ENCODE measurements around the gene RPP40.

Gene RPP40

DNA sequence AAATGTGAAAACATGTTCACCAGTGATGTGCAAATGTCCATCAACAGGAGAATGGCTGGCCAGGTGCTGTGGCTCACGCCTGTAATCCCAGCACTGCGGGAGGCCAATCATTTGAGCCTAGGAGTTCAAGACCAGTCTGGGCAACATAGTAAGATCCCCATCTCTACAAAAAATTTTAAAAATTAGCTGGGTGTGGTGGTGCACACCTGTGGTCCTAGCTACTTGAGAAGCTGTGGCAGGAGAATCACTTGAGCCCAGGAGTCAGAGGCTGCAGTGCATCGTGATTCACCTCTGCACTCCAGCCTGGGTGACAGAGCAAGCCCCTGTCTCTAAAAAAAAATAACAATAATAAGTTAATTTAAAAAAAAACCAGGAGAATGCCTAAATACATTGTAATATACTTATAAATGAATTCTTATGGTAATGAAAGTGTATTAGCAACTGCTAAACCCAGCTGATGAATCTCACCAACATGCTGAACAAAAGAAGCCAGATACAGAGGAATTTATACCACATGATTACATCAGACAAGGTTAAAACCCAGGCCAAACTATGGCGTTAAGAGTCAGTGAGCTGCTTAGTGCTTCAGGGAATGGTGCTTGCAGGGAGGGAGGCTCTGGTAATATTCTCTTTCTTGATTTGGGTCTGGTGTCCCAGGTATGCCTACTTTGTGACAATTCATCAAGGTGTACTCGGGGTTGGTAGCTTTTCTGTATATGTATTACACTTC is 36.4 kb downstream of the RPP40 start:
- no peak for DNase-seq

DNA sequence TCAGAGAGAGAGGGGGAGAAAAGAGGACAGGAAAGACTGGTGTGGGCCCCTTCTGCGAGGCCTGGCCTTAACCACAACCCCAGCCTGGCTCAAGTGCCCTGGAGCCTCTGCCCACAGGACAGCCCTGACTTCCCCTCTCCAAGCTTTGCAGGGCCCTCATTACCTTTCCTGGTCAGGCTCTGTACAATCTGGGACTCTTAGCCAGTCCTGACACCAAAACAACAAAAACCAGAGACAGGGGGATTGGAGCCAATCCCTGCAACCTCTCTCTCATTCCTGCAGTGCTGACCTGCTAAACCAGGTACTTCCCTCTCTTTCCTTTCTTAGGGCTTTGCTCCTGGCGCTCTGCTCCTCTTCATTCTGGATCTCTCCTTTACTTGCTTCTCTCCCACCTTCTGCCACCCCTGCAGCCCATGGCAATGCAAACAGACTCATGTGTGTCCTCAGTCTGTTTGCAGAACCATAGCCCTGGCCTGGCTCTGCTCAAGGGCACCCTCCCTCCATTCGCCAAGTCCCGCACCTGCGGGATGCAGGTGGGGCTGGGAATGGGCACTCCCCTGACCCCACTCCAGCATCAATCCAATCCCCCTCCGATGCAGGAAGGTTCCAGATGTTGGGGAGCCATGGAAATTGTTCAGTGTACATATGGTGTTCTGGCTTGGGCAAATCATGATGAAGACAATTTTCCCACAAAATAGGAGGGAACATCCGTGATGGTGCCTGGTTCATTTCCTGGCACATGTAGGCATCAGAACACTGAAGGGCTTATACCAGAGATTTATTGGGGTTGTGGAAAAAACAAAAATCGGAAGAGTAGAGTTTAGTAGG is 38.1 kb downstream of the RPP40 start:
- no peak for DNase-seq

DNA sequence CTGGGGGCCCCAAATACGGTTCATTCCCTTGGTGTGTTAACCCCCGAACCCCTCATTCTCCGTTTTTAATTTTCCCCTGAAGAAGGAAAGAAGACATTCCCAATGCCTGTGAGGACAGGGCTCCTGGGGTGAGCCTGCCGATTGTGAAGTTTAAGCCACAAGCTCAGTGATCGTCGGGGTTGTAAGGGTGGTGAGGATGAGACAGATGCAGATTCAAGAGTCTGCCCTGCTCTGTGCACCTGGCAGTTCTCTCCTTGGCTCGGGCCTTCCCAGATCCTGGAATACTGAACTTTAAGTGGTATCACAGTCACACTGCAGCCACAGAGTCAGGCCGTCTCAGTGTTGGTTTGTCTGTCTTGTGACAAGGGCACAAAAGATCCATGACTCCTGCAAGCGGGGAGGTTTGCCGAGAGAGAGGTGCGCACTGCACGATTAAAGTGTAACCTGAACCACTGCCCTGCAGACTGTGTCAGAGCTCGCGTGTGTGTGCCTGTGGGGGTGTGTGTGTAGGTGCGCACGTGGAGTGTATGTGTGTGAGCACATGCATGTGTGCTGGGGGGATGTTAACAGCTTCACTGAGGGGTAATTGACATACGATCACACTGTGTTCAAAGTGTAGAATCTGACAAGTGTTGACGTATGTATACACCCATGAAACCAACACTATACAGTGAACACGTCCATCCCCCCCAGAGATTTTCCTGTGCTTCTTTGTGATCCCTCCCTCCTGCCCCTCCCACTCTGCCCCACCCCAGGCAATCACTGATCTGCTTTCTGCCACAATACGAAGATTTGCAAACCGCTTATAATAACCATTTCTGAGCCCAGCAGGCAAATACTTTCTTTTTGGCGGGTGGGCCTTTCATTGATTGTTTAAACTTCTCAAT is 38.9 kb downstream of the RPP40 start:
- DNase-seq: no peak

DNA sequence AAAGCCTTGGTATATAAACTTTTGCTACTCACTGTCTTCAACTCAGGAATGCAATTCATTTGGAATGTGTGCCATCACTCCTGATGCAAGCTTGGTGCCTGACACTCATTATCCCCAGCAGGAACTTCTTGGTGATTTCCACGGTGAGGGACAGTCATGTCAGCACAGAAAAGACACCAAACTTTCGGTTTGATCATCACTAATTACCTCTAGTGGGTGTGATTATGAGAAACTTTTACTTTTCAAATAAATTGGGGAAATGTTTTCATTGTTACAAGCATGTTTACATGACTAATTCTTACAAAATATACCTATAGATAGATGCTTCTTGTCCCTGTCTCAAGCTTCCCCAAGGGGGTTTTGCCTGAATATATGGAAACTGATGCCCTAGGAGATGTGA is 40.9 kb downstream of the RPP40 start:
- DNase-seq: no peak

DNA sequence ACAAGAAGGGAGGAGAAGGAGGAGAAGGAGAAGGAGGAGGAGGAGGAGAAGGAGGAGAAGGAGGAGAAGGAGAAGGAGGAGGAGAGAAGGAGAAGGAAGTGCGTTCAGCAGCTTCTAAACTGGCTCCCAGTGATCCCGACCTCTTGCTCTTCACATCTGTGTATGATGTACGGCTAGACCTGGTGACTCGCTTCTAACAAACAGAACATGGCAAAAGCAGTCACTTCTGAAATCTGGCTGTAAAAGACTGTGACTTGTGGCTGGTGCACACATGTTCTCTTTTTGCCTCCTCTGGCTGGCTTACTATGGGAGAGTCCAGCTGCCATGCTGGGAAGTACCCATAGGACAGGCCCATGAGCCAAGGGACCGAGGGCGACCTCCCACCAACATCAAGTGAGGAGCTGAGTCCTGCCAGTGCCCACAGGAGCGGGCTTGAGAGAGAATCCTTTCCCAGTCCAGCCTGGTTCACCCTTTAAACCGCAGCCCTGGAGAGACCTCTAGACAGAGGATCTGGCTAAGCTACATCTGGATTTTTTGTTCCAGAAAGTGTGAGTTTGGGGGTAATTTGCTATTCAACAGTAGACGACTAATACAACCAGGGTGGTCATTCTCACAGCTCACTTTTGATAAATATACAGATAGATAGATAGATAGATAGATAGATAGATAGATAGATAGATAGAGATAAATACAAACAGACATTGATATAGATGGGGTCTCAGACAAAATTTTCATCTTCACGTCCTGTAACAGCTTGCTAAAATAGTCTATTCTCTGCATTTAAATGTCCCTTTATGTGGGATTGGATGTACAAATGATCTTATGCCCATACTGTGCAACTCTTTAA is 42.3 kb downstream of the RPP40 start:
- no peak for DNase-seq

DNA sequence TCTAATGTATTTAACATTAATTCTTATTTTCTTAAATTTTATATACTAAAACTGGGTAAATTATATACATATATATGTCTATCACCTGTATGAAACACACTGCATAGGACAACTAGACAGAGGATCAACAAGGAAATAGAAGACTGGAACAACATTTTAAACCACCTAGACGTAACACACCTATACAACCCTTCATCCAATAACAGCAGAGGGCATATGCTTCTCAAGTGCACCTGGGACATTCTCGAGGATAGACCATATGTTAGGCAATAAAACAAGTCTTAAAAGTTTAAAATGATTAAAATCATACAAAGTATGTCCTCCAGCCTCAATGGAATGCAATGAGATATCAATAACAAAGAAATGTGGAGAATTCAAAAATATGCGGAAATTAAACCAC is 45.2 kb downstream of the RPP40 start:
- no peak for DNase-seq

DNA sequence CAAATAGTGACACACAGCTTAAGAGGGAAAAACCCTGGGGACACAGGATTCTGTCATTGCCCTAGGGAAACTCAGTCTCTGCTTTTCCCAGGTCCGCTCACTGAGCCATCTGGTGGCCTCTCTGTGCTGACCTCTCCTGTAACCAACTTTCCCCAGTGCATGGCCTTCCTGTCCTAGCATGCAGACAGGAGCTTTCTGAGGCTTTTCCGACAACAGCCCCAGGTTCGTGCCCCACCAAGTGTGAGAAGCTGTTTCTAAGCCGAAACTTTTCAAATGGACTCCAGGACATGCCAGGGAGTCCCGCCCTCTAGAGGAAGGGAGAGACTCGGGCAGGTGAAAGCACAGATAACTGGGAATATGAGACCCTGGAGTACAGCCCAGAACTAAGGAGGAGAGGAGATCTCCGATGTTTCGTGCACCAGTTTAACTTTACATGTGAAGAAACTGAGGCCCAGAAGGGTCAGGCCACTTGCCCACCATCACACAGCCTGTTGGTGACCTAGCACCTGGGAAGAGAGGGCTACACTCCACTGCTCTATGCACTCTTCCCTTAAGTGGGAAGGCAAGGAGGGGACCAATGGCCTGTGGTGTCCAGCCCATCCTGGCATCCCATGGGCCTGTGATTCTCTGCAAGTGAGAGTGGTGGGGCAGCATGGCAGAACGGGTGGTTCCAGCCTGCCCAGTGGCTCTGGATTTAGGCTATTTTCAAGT is 46.2 kb downstream of the RPP40 start:
- DNase-seq: no peak

DNA sequence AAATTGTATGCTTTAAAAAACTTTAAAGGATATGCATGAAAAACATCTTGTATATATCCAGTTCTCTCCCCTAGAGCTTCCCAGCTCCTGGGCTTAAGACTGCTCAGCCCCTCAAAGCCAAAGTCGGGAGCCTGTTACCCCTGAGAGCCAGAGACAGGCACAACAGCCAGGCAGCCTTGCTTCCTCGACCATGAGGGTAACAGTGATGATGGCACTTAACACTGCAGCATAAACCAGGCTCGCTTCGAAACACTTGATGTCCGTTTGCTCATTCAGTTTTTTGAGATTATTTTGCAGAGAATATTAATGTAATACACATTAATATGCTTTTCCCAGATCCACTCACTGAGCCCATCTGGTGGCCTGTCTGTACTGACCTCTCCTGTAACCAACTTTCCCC is 47.2 kb downstream of the RPP40 start:
- no peak for DNase-seq

DNA sequence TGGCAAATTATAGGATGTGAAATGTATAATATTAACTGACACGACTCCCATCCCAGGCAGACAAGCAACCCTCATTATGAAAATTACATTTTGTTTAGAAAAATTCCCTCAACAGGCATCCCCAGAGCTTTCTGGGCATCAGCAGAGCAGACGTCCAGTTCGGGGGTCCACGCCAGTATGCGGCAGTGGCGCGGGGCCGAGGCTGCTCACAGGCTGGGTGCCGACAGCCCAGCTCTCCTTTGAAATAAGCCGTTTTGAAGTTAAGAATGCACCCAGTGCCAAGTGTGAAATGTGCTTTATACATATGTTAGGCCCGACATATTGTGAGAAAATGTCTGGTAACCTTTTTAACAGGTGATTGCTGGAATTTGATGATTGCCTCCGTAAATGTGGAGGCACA is 50.4 kb downstream of the RPP40 start:
- DNase-seq: no peak

DNA sequence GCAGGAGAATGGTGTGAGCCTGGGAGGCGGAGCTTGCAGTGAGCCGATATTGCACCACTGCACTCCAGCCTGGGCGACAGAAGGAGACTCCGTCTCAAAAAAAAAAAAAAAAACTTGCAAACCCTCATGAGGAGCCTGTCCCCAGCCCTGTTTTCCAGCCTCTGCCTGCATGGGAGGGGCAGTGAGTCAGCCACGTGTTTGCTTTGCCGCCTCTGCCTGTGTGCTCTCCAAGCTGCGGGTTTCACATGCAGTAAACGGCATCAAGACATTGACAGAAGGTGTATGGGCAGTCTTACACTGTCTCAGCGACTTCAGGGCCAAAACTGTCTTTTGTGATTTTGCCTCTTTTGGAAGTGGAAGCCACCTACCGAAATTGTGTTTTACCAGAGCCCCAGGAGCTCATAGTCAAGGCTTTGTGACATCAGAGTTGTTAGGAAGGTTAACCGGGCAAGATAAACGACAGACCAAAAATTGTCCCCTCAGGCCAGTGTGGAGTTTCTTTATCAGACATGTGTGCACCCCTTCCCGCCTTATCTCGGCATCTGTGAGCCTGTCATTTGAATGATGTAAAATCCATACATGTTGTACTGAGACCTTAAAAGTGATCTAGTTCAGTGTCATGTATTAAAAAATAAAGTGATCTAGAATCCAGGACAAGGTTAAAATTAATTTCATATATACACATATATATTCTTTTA is 52.9 kb downstream of the RPP40 start:
- DNase-seq: no peak

DNA sequence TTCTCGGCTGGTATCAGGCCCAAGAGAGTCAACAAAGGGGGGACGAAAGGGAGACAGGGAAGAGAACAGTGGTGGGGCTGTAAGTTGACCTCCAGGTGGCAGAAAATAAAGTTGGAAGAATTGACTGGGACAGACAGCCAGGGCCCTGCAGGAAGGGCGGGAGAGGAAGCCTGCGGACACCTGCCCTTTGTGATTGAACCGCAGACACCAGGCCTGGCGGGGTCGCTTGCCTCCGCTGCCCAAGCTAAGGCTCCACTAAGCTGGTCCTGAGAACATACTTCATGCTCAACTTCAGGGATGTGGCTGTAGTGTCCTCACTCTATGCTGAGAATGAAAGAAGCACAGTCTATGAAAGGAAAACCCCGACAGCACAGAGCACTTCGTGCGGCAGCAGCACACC is 53.8 kb downstream of the RPP40 start:
- no peak for DNase-seq

DNA sequence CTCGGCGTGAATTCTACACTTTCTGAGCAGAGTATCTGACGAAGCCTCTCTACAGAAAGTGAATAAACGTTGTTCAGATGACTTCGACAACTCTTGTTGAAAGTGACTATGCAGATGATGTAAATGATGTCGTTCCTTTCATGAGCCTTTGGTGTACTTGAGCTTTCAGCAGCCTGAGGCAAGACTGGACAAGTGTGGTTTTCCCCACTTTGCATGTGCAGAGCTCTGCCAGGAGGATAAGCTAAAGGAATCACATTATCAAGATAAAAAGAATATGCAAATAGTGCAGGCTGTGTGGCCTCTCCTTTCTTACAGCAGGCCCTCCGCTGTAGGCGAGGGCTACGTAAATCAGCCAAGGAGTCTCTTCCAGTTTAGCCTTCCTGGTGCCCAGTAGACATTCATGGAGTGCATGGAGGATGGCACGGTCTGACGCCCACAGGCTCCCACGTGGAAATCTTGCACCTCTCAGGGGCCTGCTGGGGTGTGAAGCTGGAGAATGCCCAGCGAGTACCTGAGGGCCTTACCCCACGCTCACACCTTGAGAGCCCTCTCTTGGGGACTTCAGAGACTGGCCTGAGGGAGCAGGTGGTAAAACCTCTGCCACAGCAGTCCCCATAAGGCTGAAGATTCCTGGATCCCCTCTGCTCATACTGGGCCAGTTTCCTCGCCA is 54.9 kb downstream of the RPP40 start:
- no peak for DNase-seq

DNA sequence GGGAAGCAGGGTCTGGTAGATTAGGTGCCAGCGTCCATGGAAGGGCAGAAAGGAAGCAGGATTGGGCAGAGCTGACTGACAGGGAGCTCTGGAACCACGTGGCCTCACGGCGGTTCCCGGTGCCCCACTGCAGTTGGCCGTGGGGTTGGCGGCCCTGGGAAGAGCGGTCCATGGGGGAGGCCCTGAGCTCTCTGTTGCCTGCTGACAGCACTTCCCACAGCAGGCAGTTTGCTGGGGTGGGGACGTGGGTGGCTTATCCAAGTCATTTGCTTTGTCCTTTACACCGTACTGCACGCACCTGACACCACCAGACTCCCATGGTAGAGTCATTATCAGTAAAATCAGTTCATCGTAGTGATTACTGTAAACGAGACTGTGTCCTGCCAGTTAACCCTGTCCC is 56.1 kb downstream of the RPP40 start:
- no peak for DNase-seq

DNA sequence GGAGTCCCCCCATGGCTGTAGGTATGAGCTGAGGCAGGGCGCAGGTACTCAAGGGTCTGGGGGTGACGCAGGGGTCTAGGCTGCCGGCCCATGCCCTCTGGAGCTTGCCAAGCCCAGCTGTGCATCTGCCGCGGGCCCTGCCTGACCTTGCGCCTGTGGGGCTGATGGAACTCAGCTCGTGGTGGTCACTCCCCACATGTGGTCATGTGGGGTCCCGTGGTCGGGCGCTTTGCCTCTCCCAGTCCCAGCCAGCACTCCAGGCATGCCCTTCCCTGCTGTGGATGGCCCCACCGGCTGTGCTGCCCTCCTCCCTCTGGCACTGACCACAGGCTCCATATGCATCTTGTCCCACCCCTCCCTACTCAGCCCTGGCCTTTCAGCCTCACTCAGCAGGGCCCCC is 57.3 kb downstream of the RPP40 start:
- DNase-seq: no peak

Measured in Kasumi-1 (cell line).